BLaER1 treated with 17β-estradiol and CSF1 and Interleukin-3, amounts not matched to agents 10 nM and 100 nM (cell line): ENCODE data around the gene DLEC1.
A peak's percentile ranks its signal among the peaks of the same experiment; 100 is the strongest.
"Not testable (repeated sequence)": the region's sequence is repeated elsewhere in the genome, so short reads cannot be mapped to it uniquely, and the experiment has no call there.

Experiments used
- H3K27ac ChIP-seq, 11 experiments: shearing (Covaris generic); formaldehyde crosslinking; 2 replicates each; pipeline ENCODE4 v1.8.1; 2022
- H3K27me3 ChIP-seq, 11 experiments: shearing (Covaris generic); formaldehyde crosslinking; 2 replicates each; pipeline ENCODE4 v1.8.1; 2022
- H3K36me3 ChIP-seq, 11 experiments: shearing (Covaris generic); formaldehyde crosslinking; 2 replicates each; pipeline ENCODE4 v1.8.1; 2022
- H3K4me1 ChIP-seq, 10 experiments: shearing (Covaris generic); formaldehyde crosslinking; 2 replicates each; pipeline ENCODE4 v1.8.1; 2022
- H3K4me2 ChIP-seq, 11 experiments: shearing (Covaris generic); formaldehyde crosslinking; 2 replicates each; pipeline ENCODE4 v1.8.1; 2022
- H3K4me3 ChIP-seq, 10 experiments: shearing (Covaris generic); formaldehyde crosslinking; 2 replicates each; pipeline ENCODE4 v1.8.1; 2022
- H3K9ac ChIP-seq, 11 experiments: shearing (Covaris generic); formaldehyde crosslinking; 2 replicates each; pipeline ENCODE4 v1.8.1; 2022
- H3K9me3 ChIP-seq, 11 experiments: shearing (Covaris generic); formaldehyde crosslinking; replicated peaks in 1 of 11; 2 replicates each; pipeline ENCODE4 v1.8.1; 2022
- H4K20me1 ChIP-seq, 11 experiments: shearing (Covaris generic); formaldehyde crosslinking; 2 replicates each; pipeline ENCODE4 v1.8.1; 2022
- Cebpa-rat ChIP-seq, 11 experiments: shearing (Covaris generic); IDR thresholded peaks; 2 replicates each; pipeline ENCODE4 v1.8.1; 2022

DLEC1 gene

GRCh38 chr3:38086496-38086895 is 47.5 kb downstream of the DLEC1 start:
- Histone ChIP-seq H3K27me3 (no peaks in the 10 kb centered on the region), H3K4me3 (no peak overlapping the region), H3K9ac (no peak overlapping the region), H3K4me2 (no peak overlapping the region), H3K36me3 (no peaks in the 10 kb centered on the region), H3K4me1 (peaks cover 0 to 11% (median 3%) of the 10 kb centered on the region in 10 experiments; a peak in 7 of 20 replicates), H3K9me3 (peaks cover 6 to 15% (median 8%) of the 10 kb centered on the region in 11 experiments; a peak in 18 of 22 replicates), H3K27ac (no peak overlapping the region), H4K20me1 (no peaks in the 10 kb centered on the region; a peak in 1 of 22 replicates)
- no peak for TF ChIP-seq Cebpa-rat (IDR thresholded peaks at IDR 0.05)

GRCh38 chr3:38087278-38087677 is 48.3 kb downstream of the DLEC1 start:
- Histone ChIP-seq H3K9me3 (peaks cover 6 to 13% (median 8%) of the 10 kb centered on the region in 11 experiments; a peak in 18 of 22 replicates), H3K4me1 (peaks cover 0 to 11% (median 3%) of the 10 kb centered on the region in 10 experiments; a peak in 7 of 20 replicates)
- H3K4me3 ChIP-seq, H3K4me2 ChIP-seq, H3K27ac ChIP-seq, H3K27me3 ChIP-seq, H3K9ac ChIP-seq, H4K20me1 ChIP-seq, H3K36me3 ChIP-seq: not testable (repeated sequence)

- Histone ChIP-seq H4K20me1 (no peaks in the 10 kb centered on the region; a peak in 1 of 22 replicates), H3K9me3 (peaks cover 6 to 10% (median 8%) of the 10 kb centered on the region in 11 experiments; a peak in 17 of 22 replicates), H3K36me3 (no peaks in the 10 kb centered on the region), H3K27ac (no peak overlapping the region), H3K27me3 (no peaks in the 10 kb centered on the region), H3K9ac (no peak overlapping the region), H3K4me2 (peak overlapping the region in 8 of 11 experiments; percentile 13 to 50 (median 32); a peak in 12 of 22 replicates), H3K4me3 (no peak overlapping the region), H3K4me1 (peaks cover 0 to 16% (median 4%) of the 10 kb centered on the region in 10 experiments; a peak in 8 of 20 replicates)
- no peak for TF ChIP-seq Cebpa-rat (IDR thresholded peaks at IDR 0.05)
These were observed 49.4 kb downstream of the DLEC1 start for GRCh38 chr3:38088126-38089078.

- no peak overlapping the region for H3K27ac ChIP-seq
- TF ChIP-seq Cebpa-rat (IDR thresholded peaks at IDR 0.05), result no peak
- no peak overlapping the region for H3K4me3 ChIP-seq
- no peak overlapping the region for H3K9ac ChIP-seq
- H3K4me2 ChIP-seq, result peak overlapping the region in 8 of 11 experiments; percentile 13 to 50 (median 32); a peak in 12 of 22 replicates
- no peaks in the 10 kb centered on the region for H3K36me3 ChIP-seq
- H3K27me3 ChIP-seq, result no peaks in the 10 kb centered on the region
- H3K9me3 ChIP-seq, result peaks cover 2 to 4% (median 2%) of the 10 kb centered on the region in 11 experiments; a peak in 15 of 22 replicates
- H3K4me1 ChIP-seq, result peaks cover 0 to 17% (median 4%) of the 10 kb centered on the region in 10 experiments; a peak in 10 of 20 replicates
- H4K20me1 ChIP-seq, result no peaks in the 10 kb centered on the region; a peak in 1 of 22 replicates
These were observed 50.2 kb downstream of the DLEC1 start for GRCh38 chr3:38089163-38089562.

- no peaks in the 10 kb centered on the region for H3K27me3 ChIP-seq
These were observed 51.4 kb downstream of the DLEC1 start for GRCh38 chr3:38090453-38090852.

GRCh38 chr3:38094999-38095398 is 56.0 kb downstream of the DLEC1 start:
- Histone ChIP-seq H3K9me3 (no peaks in the 10 kb centered on the region), H3K27me3 (no peaks in the 10 kb centered on the region), H4K20me1 (no peaks in the 10 kb centered on the region), H3K4me1 (peaks cover 0 to 12% (median 8%) of the 10 kb centered on the region in 10 experiments; a peak in 13 of 20 replicates), H3K9ac (no peak overlapping the region), H3K36me3 (no peaks in the 10 kb centered on the region), H3K27ac (no peak overlapping the region), H3K4me2 (no peak overlapping the region), H3K4me3 (no peak overlapping the region)
- no peak for TF ChIP-seq Cebpa-rat (IDR thresholded peaks at IDR 0.05)

More at GRCh38 chr3:38090453-38090852, 51.4 kb downstream of the DLEC1 start:
- H3K4me1 ChIP-seq, result peaks cover 0 to 22% (median 4%) of the 10 kb centered on the region in 10 experiments; a peak in 10 of 20 replicates
- no peaks in the 10 kb centered on the region for H3K9me3 ChIP-seq
- no peaks in the 10 kb centered on the region; a peak in 1 of 22 replicates for H4K20me1 ChIP-seq
- no peak overlapping the region for H3K4me3 ChIP-seq
- TF ChIP-seq Cebpa-rat (IDR thresholded peaks at IDR 0.05), result no peak
- no peaks in the 10 kb centered on the region for H3K36me3 ChIP-seq
- H3K4me2 ChIP-seq, result no peak overlapping the region
- H3K9ac ChIP-seq, result no peak overlapping the region
- H3K27ac ChIP-seq, result no peak overlapping the region

- Histone ChIP-seq H3K36me3 (no peaks in the 10 kb centered on the region), H3K27ac (no peak overlapping the region), H3K4me1 (peaks cover 0 to 12% (median 8%) of the 10 kb centered on the region in 10 experiments; a peak in 13 of 20 replicates), H3K9ac (no peak overlapping the region), H3K4me3 (no peak overlapping the region), H3K4me2 (no peak overlapping the region), H4K20me1 (no peaks in the 10 kb centered on the region), H3K9me3 (no peaks in the 10 kb centered on the region), H3K27me3 (no peaks in the 10 kb centered on the region)
- no peak for TF ChIP-seq Cebpa-rat (IDR thresholded peaks at IDR 0.05)
These were observed 56.9 kb downstream of the DLEC1 start for GRCh38 chr3:38095669-38096483.

- H4K20me1 ChIP-seq, result no peaks in the 10 kb centered on the region
- no peaks in the 10 kb centered on the region for H3K27me3 ChIP-seq
- peak overlapping the region in 3 of 11 experiments; percentile 4 to 23 (median 19); a peak in 3 of 22 replicates for H3K4me2 ChIP-seq
- H3K4me1 ChIP-seq, result peaks cover 0 to 30% (median 14%) of the 10 kb centered on the region in 10 experiments; a peak in 18 of 20 replicates
- H3K27ac ChIP-seq, result no peak overlapping the region
- H3K4me3 ChIP-seq, result no peak overlapping the region
- no peak for TF ChIP-seq Cebpa-rat (IDR thresholded peaks at IDR 0.05)
- H3K9me3 ChIP-seq, result no peaks in the 10 kb centered on the region
- no peaks in the 10 kb centered on the region for H3K36me3 ChIP-seq
- H3K9ac ChIP-seq, result no peak overlapping the region
These were observed 58.7 kb downstream of the DLEC1 start for GRCh38 chr3:38097446-38098375.
